Kidney (tissue), 14 donors: ENCODE data around the gene PIK3R6. TPM values are rescaled to one million over a fixed set of nuclear protein-coding genes. Genes with fewer than 3 reads are reported as not detected.
A peak's percentile ranks its signal among the peaks of the same experiment; 100 is the strongest.

Experiments
- DNase-seq, 5 donors: peaks; one replicate each; pipeline ENCODE4 v3.0.0-alpha.2; 2013 to 2020
- FAIRE-seq: peaks from 2 replicates; lab custom pipeline; 2012; peaks lifted over from hg19 to GRCh38; lab: Jason Lieb, UNC
- H3K27ac ChIP-seq, 2 donors: one replicate each; pipeline ENCODE4 v1.7.0; 2013; ENCODE audit warnings: low read depth in 2 of 2, low read length in 2 of 2, inconsistent platforms in 1 of 2
- H3K27me3 ChIP-seq: one replicate; pipeline ENCODE4 v1.7.1; 2013; ENCODE audit warnings: low read length, inconsistent platforms; ENCODE audit not compliant: control insufficient read depth, insufficient read depth
- H3K36me3 ChIP-seq, 3 donors: one replicate each; pipeline versions ENCODE4 v1.7.0 to v1.7.1; 2013; ENCODE audit warnings: low read length in 3 of 3, control low read depth in 1 of 3, inconsistent platforms in 1 of 3; ENCODE audit not compliant: insufficient read depth in 3 of 3, control insufficient read depth in 2 of 3
- H3K4me1 ChIP-seq, 3 donors: one replicate each; pipeline versions ENCODE4 v1.7.0 to v1.7.1; 2013; ENCODE audit warnings: low read length in 3 of 3, inconsistent platforms in 1 of 3, low read depth in 1 of 3; ENCODE audit not compliant: control insufficient read depth in 2 of 3, insufficient read depth in 2 of 3
- H3K4me3 ChIP-seq, 3 donors: one replicate each; pipeline versions ENCODE4 v1.7.0 to v1.8.1; 2013; ENCODE audit warnings: low read length in 3 of 3, control low read depth in 1 of 3, inconsistent platforms in 1 of 3
- H3K9ac ChIP-seq, 3 donors: one replicate each; pipeline versions ENCODE4 v1.7.0 to v1.7.1; 2013; ENCODE audit warnings: low read length in 3 of 3, control low read depth in 1 of 3, inconsistent platforms in 1 of 3
- H3K9me3 ChIP-seq, 3 donors: one replicate each; pipeline versions ENCODE4 v1.7.0 to v1.7.1; 2013; ENCODE audit warnings: low read length in 3 of 3, control low read depth in 1 of 3, inconsistent platforms in 1 of 3; ENCODE audit not compliant: control insufficient read depth in 2 of 3, insufficient read depth in 1 of 3
- intact Hi-C: fragments of 100-400 bp; cut with DNase I; formaldehyde crosslinking; loops from one replicate; pipeline ENCODE4 v1.11.1; 2022
- polyA plus RNA-seq: library from polyadenylated mRNA; stranded (reverse); fragments of 350-450 nt; fragmentation: Illumina TruSeq; extraction: RNeasy Lipid Tissue Mini Kit (QIAGEN cat#74804); gene quantifications from one replicate; pipeline ENCODE4 v1.2.3, GENCODE V29; 2014; ENCODE audit warnings: low read depth, low replicate concordance; ENCODE audit not compliant: insufficient read depth
- total RNA-seq: library from RNA; stranded (reverse); fragmentation: NEBNext Ultra II Directional; extraction: Animal tissue kit (Norgen Biotek cat#: 25700); gene quantifications from one replicate; pipeline ENCODE4 v1.2.1, GENCODE V29; 2021
- TF ChIP-seq, protein P1 (sequence below): IDR thresholded peaks from 3 replicates; pipeline ENCODE4 v1.5.1; 2012; ENCODE audit warnings: mild to moderate bottlenecking, moderate library complexity, borderline replicate concordance; ENCODE audit not compliant: insufficient read depth; ENCODE audit errors: extremely low read depth
- donor health status: control.
- donor health status: control.
- donor health status: control.
- donor health status: control.
- donor health status: control.
- donor health status: DM: yes; HTN: yes; CAD: no.
- donor health status: Normal renal cell carcinoma (clear cell type).

The PIK3R6 gene
- total and polyA plus RNA-seq, 2 donors from 2014 or later: 0.17 to 2.3 TPM

DNA sequence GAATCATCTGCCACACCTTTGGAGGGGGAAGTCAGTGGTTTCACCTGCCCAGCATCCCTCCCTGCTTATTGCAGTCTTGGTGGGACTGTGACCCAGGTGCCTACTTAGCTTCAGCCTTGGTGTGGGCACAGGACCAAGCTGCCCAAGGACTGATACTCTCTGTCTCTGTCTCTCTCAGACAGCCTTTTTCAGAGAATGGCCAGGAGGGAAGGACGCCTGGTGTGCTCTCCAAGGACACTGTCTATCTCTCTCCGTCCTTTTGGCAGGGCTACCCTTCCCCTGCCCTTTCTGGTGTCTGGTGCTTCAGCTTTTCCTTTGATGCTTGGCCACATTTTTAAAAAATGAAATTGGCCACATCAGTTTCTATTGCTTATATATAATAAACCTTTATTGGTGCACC is 19.6 kb downstream of the PIK3R6 start:
- no peak overlapping the region for H3K27ac ChIP-seq
- FAIRE-seq: no peak

DNA sequence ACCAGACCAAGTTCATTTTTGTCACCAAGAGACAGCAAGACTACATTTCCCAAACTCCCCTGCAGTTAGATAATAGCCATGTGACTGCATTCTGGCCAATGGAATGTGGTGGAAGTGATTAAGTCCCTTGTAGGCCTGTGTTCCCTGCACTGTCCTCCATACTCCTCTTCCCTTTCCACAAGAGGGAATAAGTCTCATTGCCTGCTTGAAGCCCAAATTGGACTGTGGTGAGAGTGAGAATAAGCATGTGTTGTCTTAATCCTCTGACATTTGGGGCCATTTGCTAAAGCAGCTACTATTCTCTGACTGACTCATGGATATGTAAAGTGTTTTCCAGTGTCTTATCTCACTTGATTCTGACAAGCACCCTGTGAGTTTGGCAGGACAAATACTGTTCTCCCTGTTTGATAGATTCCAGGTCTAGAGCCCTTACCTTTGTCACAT is 20.7 kb downstream of the PIK3R6 start:
- Histone ChIP-seq H3K4me3 (no peak overlapping the region), H3K4me1 (no peaks in the 10 kb centered on the region), H3K9ac (no peak overlapping the region), H3K36me3 (no peaks in the 10 kb centered on the region), H3K9me3 (no peaks in the 10 kb centered on the region), H3K27ac (no peak overlapping the region), H3K27me3 (no peaks in the 10 kb centered on the region)
- TF ChIP-seq, protein P1, sequence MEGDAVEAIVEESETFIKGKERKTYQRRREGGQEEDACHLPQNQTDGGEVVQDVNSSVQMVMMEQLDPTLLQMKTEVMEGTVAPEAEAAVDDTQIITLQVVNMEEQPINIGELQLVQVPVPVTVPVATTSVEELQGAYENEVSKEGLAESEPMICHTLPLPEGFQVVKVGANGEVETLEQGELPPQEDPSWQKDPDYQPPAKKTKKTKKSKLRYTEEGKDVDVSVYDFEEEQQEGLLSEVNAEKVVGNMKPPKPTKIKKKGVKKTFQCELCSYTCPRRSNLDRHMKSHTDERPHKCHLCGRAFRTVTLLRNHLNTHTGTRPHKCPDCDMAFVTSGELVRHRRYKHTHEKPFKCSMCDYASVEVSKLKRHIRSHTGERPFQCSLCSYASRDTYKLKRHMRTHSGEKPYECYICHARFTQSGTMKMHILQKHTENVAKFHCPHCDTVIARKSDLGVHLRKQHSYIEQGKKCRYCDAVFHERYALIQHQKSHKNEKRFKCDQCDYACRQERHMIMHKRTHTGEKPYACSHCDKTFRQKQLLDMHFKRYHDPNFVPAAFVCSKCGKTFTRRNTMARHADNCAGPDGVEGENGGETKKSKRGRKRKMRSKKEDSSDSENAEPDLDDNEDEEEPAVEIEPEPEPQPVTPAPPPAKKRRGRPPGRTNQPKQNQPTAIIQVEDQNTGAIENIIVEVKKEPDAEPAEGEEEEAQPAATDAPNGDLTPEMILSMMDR: no peak
- no peak for FAIRE-seq
- DNase-seq: peak in 1 of 5 donors; percentile 49
- intact Hi-C loops: no loop called here

More for the DNA sequence above, 19.6 kb downstream of the PIK3R6 start:
- TF ChIP-seq, protein P1: no peak
- Histone ChIP-seq H3K9ac (no peak overlapping the region), H3K36me3 (no peaks in the 10 kb centered on the region), H3K27me3 (no peaks in the 10 kb centered on the region), H3K9me3 (no peaks in the 10 kb centered on the region), H3K4me3 (no peak overlapping the region), H3K4me1 (no peaks in the 10 kb centered on the region)
- no peak for DNase-seq
- intact Hi-C loops: no loop called here

DNA sequence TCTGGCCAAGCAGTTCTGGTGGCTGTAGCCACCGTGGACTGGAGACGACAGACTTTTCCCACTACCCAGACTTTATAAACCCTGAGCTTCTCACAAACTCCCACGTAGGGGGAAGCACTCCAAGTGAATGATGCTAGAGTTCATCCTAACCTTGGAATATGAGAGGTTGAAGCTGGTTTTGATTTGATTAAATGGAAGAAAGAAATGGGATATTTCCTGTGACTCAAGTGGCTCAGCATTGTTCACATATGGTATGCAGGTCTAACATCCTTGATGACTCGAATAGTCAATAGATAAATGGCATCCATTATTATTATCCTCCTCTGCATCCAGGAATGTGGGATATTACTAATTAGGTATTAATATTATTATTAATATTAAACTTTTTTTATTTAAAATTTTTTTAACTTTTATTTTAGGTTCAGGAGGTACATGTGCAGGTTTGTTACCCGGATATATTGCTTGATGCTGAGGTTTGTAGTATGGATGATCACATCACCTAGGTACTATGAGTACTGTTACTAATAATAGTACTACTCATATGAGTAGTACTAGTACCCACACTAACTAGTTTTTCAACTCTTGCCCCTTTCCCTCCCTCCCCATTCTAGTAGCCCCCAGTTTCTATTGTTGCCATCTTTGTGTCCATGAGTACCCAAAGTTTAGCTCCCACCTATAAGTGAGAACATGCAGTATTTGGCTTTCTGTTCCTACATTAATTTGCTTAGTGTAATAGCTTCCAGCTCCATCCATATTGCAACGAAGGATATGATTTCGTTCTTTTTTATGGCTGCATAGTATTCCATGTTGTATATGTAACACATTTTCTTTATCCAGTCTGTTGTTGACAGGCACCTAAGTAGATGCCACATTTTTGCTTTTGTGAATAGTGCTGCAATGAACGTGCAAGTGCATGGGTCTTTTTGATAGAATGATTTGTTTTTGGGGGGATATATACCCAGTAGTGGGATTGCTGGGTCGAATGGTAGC is 22.9 kb downstream of the PIK3R6 start:
- no peaks in the 10 kb centered on the region for H3K4me1 ChIP-seq
- intact Hi-C loops: no loop called here
- TF ChIP-seq, protein P1: no peak
- DNase-seq (no peak), FAIRE-seq (no peak)
- H3K27ac ChIP-seq: no peak overlapping the region
- H3K9ac ChIP-seq: no peak overlapping the region
- H3K36me3 ChIP-seq: no peaks in the 10 kb centered on the region
- H3K27me3 ChIP-seq: no peaks in the 10 kb centered on the region
- no peak overlapping the region for H3K4me3 ChIP-seq
- H3K9me3 ChIP-seq: no peaks in the 10 kb centered on the region
